ENCODE results near the gene GRB14.
A peak's percentile ranks its signal among the peaks of the same experiment; 100 is the strongest.
"Not testable (repeated sequence)": the region's sequence is repeated elsewhere in the genome, so short reads cannot be mapped to it uniquely, and the experiment has no call there.

Gene GRB14

GRCh38 chr2:164561416-164561815 is 59.9 kb downstream of the GRB14 start:
- FAIRE-seq: no peak
- DNase-seq (ENCODE audit: extremely low spot score, insufficient read length, low read depth): no peak

GRCh38 chr2:164560902-164561301 is 60.4 kb downstream of the GRB14 start:
- DNase-seq (ENCODE audit: extremely low spot score, insufficient read length, low read depth): no peak
- no peak for FAIRE-seq

GRCh38 chr2:164560181-164560792 is 61.0 kb downstream of the GRB14 start:
- FAIRE-seq: no peak
- no peak for DNase-seq (ENCODE audit: extremely low spot score, insufficient read length, low read depth)

- no peak for FAIRE-seq
- DNase-seq (ENCODE audit: extremely low spot score, insufficient read length, low read depth): no peak
Observed at GRCh38 chr2:164558450-164558849, 62.8 kb downstream of the GRB14 start.

GRCh38 chr2:164554487-164554886 is 66.8 kb downstream of the GRB14 start:
- FAIRE-seq: no peak
- DNase-seq (ENCODE audit: extremely low spot score, insufficient read length, low read depth): no peak

GRCh38 chr2:164551519-164551918 is 69.8 kb downstream of the GRB14 start:
- FAIRE-seq: no peak

GRCh38 chr2:164549705-164550104 is 71.6 kb downstream of the GRB14 start:
- not testable (repeated sequence) for DNase-seq (ENCODE audit: extremely low spot score, insufficient read length, low read depth); FAIRE-seq

More at GRCh38 chr2:164551519-164551918, 69.8 kb downstream of the GRB14 start:
- DNase-seq (ENCODE audit: extremely low spot score, insufficient read length, low read depth): no peak

GRCh38 chr2:164545484-164545883 is 75.8 kb downstream of the GRB14 start:
- DNase-seq (ENCODE audit: extremely low spot score, insufficient read length, low read depth) (no peak), FAIRE-seq (no peak)

- FAIRE-seq (no peak), DNase-seq (ENCODE audit: extremely low spot score, insufficient read length, low read depth) (no peak)
Observed at GRCh38 chr2:164542581-164543021, 78.7 kb downstream of the GRB14 start.

GRCh38 chr2:164538240-164538866 is 82.9 kb downstream of the GRB14 start:
- peak; percentile 72 for FAIRE-seq
- no peak for DNase-seq (ENCODE audit: extremely low spot score, insufficient read length, low read depth)

- FAIRE-seq (no peak), DNase-seq (ENCODE audit: extremely low spot score, insufficient read length, low read depth) (no peak)
Observed at GRCh38 chr2:164535280-164536025, 85.8 kb downstream of the GRB14 start.

GRCh38 chr2:164530464-164530863 is 90.8 kb downstream of the GRB14 start:
- no peak for DNase-seq (ENCODE audit: extremely low spot score, insufficient read length, low read depth)
- no peak for FAIRE-seq

GRCh38 chr2:164523726-164524125 is 97.6 kb downstream of the GRB14 start:
- DNase-seq (ENCODE audit: extremely low spot score, insufficient read length, low read depth): no peak
- FAIRE-seq: no peak

GRCh38 chr2:164523009-164523408 is 98.3 kb downstream of the GRB14 start:
- FAIRE-seq: no peak

GRCh38 chr2:164522561-164522981 is 98.7 kb downstream of the GRB14 start:
- FAIRE-seq (no peak), DNase-seq (ENCODE audit: extremely low spot score, insufficient read length, low read depth) (no peak)

More at GRCh38 chr2:164523009-164523408, 98.3 kb downstream of the GRB14 start:
- no peak for DNase-seq (ENCODE audit: extremely low spot score, insufficient read length, low read depth)

- DNase-seq (ENCODE audit: extremely low spot score, insufficient read length, low read depth) (no peak), FAIRE-seq (no peak)
Observed at GRCh38 chr2:164515734-164516133, 105.5 kb downstream of the GRB14 start.

GRCh38 chr2:164515030-164515429 is 106.3 kb downstream of the GRB14 start:
- FAIRE-seq (no peak), DNase-seq (ENCODE audit: extremely low spot score, insufficient read length, low read depth) (no peak)

- no peak for DNase-seq (ENCODE audit: extremely low spot score, insufficient read length, low read depth)
- no peak for FAIRE-seq
Observed at GRCh38 chr2:164514491-164514890, 106.8 kb downstream of the GRB14 start.

- DNase-seq (ENCODE audit: extremely low spot score, insufficient read length, low read depth) (no peak), FAIRE-seq (no peak)
Observed at GRCh38 chr2:164512871-164513270, 108.4 kb downstream of the GRB14 start.

GRCh38 chr2:164511738-164512137 is 109.5 kb downstream of the GRB14 start:
- DNase-seq (ENCODE audit: extremely low spot score, insufficient read length, low read depth): no peak
- no peak for FAIRE-seq

GRCh38 chr2:164510895-164511294 is 110.4 kb downstream of the GRB14 start:
- FAIRE-seq: no peak
- no peak for DNase-seq (ENCODE audit: extremely low spot score, insufficient read length, low read depth)

Data from GM18507 (cell line).